NB4 (cell line): ENCODE data around the gene ZDHHC1.

ENCODE experiments used
- DNase-seq: peaks from one replicate; pipeline ENCODE4 v3.0.0; 2010; ENCODE audit warnings: low read depth
- H3K4me3 ChIP-seq: one replicate; pipeline ENCODE4 v1.5.1; 2011; ENCODE audit warnings: mild to moderate bottlenecking, low read depth, low read length, moderate library complexity
- CTCF ChIP-seq: IDR thresholded peaks from one replicate; pipeline ENCODE4 v1.5.1; 2012; ENCODE audit warnings: low read depth, low read length
- MAX ChIP-seq: IDR thresholded peaks from 2 replicates; pipeline ENCODE4 v1.6.1; 2011; ENCODE audit warnings: low read depth, low read length
- MYC ChIP-seq: IDR thresholded peaks from 2 replicates; pipeline ENCODE4 v1.6.1; 2011; ENCODE audit warnings: low read depth, low read length
- POLR2A ChIP-seq: IDR thresholded peaks from 2 replicates; pipeline ENCODE4 v1.6.1; 2011; ENCODE audit warnings: mild to moderate bottlenecking; ENCODE audit not compliant: insufficient read length; ENCODE audit errors: extremely low read depth

The ZDHHC1 gene

GRCh38 chr16:67461600-67462278, 45.5 kb upstream of the ZDHHC1 start:
- no peak overlapping the region for H3K4me3 ChIP-seq
- no peak for DNase-seq
- no peak for TF ChIP-seq POLR2A
- TF ChIP-seq CTCF, result no peak
- no peak for TF ChIP-seq MAX
- TF ChIP-seq MYC, result no peak

GRCh38 chr16:67460961-67461360, 44.7 kb upstream of the ZDHHC1 start:
- TF ChIP-seq MAX (no peak), CTCF (no peak), MYC (no peak), POLR2A (no peak)
- no peak for DNase-seq
- H3K4me3 ChIP-seq, result no peak overlapping the region

- no peak overlapping the region for H3K4me3 ChIP-seq
- DNase-seq, result no peak
- no peak for TF ChIP-seq MAX
These were observed 43.9 kb upstream of the ZDHHC1 start for GRCh38 chr16:67460168-67460567.

GRCh38 chr16:67459861-67460150, 43.5 kb upstream of the ZDHHC1 start:
- H3K4me3 ChIP-seq, result no peak overlapping the region
- TF ChIP-seq MYC, result no peak
- no peak for TF ChIP-seq CTCF
- DNase-seq, result no peak

GRCh38 chr16:67459066-67459860, 43.0 kb upstream of the ZDHHC1 start:
- H3K4me3 ChIP-seq, result no peak overlapping the region
- TF ChIP-seq POLR2A (no peak), MYC (no peak), CTCF (no peak), MAX (no peak)
- no peak for DNase-seq

- no peak overlapping the region for H3K4me3 ChIP-seq
- no peak for DNase-seq
- TF ChIP-seq CTCF (no peak), POLR2A (no peak), MAX (no peak), MYC (no peak)
These were observed 41.9 kb upstream of the ZDHHC1 start for GRCh38 chr16:67458121-67458641.
